Loucy (cell line): ENCODE data around the gene HCN1.

Experiments
- H2AFZ ChIP-seq: fragments of 200-600 bp; sonication (generic); 2 replicates; pipeline ENCODE4 v1.6.0; 2016; ENCODE audit warnings: antibody characterized with exemption, mild to moderate bottlenecking, low read length, moderate library complexity
- H3F3A ChIP-seq: fragments of 200-600 bp; 2 replicates; pipeline ENCODE4 v1.6.0; 2016; ENCODE audit warnings: antibody characterized with exemption, low read depth, mild to moderate bottlenecking
- H3K27me3 ChIP-seq: fragments of 200-600 bp; sonication (generic); 2 replicates; pipeline ENCODE4 v1.6.1; 2014; ENCODE audit warnings: low read length, mild to moderate bottlenecking; ENCODE audit not compliant: insufficient read depth, poor library complexity, severe bottlenecking
- H3K36me3 ChIP-seq: fragments of 200-600 bp; sonication (generic); 2 replicates; pipeline ENCODE4 v1.6.1; 2016; ENCODE audit warnings: low read length; ENCODE audit not compliant: insufficient read depth
- H3K4me1 ChIP-seq: fragments of 200-600 bp; sonication (generic); 2 replicates; pipeline ENCODE4 v1.5.1; 2014; ENCODE audit warnings: low read length, mild to moderate bottlenecking; ENCODE audit not compliant: insufficient read depth, poor library complexity, severe bottlenecking
- H3K4me2 ChIP-seq: fragments of 200-600 bp; sonication (generic); 2 replicates; pipeline ENCODE4 v1.6.0; 2014; ENCODE audit warnings: antibody characterized with exemption, low read length, low read depth, mild to moderate bottlenecking; ENCODE audit not compliant: poor library complexity, severe bottlenecking
- H3K4me3 ChIP-seq: fragments of 200-600 bp; sonication (generic); 2 replicates; pipeline ENCODE4 v1.5.1; 2014; ENCODE audit warnings: low read length, mild to moderate bottlenecking, mixed read lengths; ENCODE audit not compliant: poor library complexity, severe bottlenecking
- H3K79me2 ChIP-seq: fragments of 200-600 bp; sonication (generic); 2 replicates; pipeline ENCODE4 v1.6.1; 2014; ENCODE audit warnings: low read length; ENCODE audit not compliant: insufficient read depth
- H3K9ac ChIP-seq: fragments of 200-600 bp; sonication (generic); 2 replicates; pipeline ENCODE4 v1.6.0; 2014; ENCODE audit warnings: mild to moderate bottlenecking, low read depth, low read length, moderate library complexity; ENCODE audit not compliant: poor library complexity, severe bottlenecking
- H3K9me2 ChIP-seq: fragments of 200-600 bp; sonication (generic); replicated peaks from 2 replicates; pipeline ENCODE4 v1.6.1; 2016; ENCODE audit warnings: low read depth, low read length, mixed read lengths
- H3K9me3 ChIP-seq: fragments of 200-600 bp; sonication (generic); 2 replicates; pipeline ENCODE4 v1.6.1; 2014; ENCODE audit warnings: mild to moderate bottlenecking, antibody characterized with exemption, low read length, low read depth; ENCODE audit not compliant: insufficient read depth
- H4K20me1 ChIP-seq: fragments of 200-600 bp; sonication (generic); 2 replicates; pipeline ENCODE4 v1.6.0; 2014; ENCODE audit warnings: antibody characterized with exemption, low read length, mild to moderate bottlenecking; ENCODE audit not compliant: insufficient read depth, poor library complexity, severe bottlenecking
- EZH2phosphoT487 ChIP-seq: fragments of 200-600 bp; IDR thresholded peaks from 2 replicates; pipeline ENCODE4 v1.6.1; 2018; ENCODE audit warnings: antibody characterized with exemption, mild to moderate bottlenecking, moderate library complexity, borderline replicate concordance
- TF ChIP-seq, protein P1 (sequence below): fragments of 200-600 bp; sonication (generic); conservative IDR thresholded peaks from 2 replicates; pipeline ENCODE4 v1.5.1; 2014; ENCODE audit warnings: mild to moderate bottlenecking, antibody characterized with exemption, low read length

Gene HCN1

DNA sequence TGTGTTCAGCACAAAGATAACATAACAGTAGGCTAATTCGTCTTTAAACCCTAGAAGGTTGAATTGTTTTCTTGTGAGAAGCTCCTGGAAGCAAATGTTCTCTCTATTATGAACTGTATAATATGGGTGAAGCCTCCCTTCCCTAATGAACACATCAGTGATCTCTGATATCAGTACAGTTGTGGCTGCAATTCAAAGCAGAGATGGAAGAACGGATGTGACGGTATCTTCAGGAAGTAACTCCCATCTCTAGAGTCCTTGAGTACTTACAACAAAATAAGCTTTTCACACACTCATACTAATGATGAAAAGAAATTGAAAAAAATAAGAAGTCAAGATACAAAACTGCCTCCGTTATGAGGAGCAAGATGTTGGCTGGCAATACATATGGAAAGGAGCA lies 4.5 kb downstream of the HCN1 start:
- Histone ChIP-seq H3K27me3 (no peaks in the 10 kb centered on the region), H3K4me1 (no peaks in the 10 kb centered on the region), H3K9ac (no peak overlapping the region), H4K20me1 (no peaks in the 10 kb centered on the region), H3K4me2 (no peak overlapping the region), H3K4me3 (no peak overlapping the region), H3F3A (no peaks in the 10 kb centered on the region), H3K79me2 (no peaks in the 10 kb centered on the region), H2AFZ (no peak overlapping the region), H3K36me3 (no peaks in the 10 kb centered on the region), H3K9me2 (no peaks in the 10 kb centered on the region), H3K9me3 (no peaks in the 10 kb centered on the region)
- TF ChIP-seq EZH2phosphoT487: no peak
- TF ChIP-seq, protein P1, sequence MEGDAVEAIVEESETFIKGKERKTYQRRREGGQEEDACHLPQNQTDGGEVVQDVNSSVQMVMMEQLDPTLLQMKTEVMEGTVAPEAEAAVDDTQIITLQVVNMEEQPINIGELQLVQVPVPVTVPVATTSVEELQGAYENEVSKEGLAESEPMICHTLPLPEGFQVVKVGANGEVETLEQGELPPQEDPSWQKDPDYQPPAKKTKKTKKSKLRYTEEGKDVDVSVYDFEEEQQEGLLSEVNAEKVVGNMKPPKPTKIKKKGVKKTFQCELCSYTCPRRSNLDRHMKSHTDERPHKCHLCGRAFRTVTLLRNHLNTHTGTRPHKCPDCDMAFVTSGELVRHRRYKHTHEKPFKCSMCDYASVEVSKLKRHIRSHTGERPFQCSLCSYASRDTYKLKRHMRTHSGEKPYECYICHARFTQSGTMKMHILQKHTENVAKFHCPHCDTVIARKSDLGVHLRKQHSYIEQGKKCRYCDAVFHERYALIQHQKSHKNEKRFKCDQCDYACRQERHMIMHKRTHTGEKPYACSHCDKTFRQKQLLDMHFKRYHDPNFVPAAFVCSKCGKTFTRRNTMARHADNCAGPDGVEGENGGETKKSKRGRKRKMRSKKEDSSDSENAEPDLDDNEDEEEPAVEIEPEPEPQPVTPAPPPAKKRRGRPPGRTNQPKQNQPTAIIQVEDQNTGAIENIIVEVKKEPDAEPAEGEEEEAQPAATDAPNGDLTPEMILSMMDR: no peak

DNA sequence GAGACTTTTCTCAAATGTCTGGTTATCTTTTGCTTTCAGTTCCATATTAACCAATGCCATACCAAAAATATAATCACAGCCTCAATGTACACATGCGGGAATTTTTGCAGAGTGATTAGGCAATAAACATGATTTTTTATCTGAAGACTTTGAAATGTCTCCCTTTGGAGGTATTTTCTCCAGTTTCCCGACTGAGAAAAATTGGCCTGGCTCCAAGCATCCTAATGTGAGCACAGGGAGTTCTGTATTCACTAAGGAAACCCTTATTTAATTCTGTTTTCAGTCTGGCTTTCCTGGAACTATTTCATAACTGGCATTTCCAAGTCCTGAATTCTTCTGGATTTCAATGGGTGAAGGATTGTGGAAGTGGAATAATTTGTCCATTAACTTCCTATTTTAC lies 8.5 kb downstream of the HCN1 start:
- H3K9me2 ChIP-seq: no peaks in the 10 kb centered on the region
- no peaks in the 10 kb centered on the region for H3F3A ChIP-seq
- no peak overlapping the region for H3K4me2 ChIP-seq
- no peaks in the 10 kb centered on the region for H4K20me1 ChIP-seq
- no peaks in the 10 kb centered on the region for H3K36me3 ChIP-seq
- no peaks in the 10 kb centered on the region for H3K9me3 ChIP-seq
- no peak for TF ChIP-seq EZH2phosphoT487
- TF ChIP-seq, protein P1: no peak
- H3K79me2 ChIP-seq: no peaks in the 10 kb centered on the region
- no peak overlapping the region for H3K4me3 ChIP-seq
- no peaks in the 10 kb centered on the region for H3K27me3 ChIP-seq
- H3K9ac ChIP-seq: no peak overlapping the region
- H3K4me1 ChIP-seq: no peaks in the 10 kb centered on the region
- H2AFZ ChIP-seq: no peak overlapping the region

DNA sequence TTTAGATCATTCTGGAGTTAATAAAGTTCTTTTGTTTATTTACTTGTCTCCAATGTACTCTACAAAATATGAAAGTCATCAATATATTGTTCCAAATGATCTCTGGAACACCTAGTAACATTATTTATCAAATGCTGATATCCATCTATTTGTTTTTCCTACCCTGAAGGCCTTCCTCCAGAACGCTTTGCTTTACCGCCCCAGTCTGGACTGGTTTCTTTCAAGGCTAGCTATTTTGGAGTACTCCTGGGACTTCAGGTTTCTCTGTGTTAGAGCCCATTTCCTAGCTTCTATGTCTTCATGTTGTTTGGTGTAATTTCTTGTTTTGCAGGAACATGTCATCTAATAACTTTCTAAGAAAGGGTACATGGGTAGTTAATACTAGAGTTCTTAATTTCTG lies 9.6 kb downstream of the HCN1 start:
- Histone ChIP-seq H3K4me3 (no peak overlapping the region), H4K20me1 (no peaks in the 10 kb centered on the region), H3K9me3 (no peaks in the 10 kb centered on the region), H3K9me2 (no peaks in the 10 kb centered on the region), H3K36me3 (no peaks in the 10 kb centered on the region), H3K4me2 (no peak overlapping the region), H3K79me2 (no peaks in the 10 kb centered on the region), H2AFZ (no peak overlapping the region), H3K9ac (no peak overlapping the region), H3K4me1 (no peaks in the 10 kb centered on the region), H3F3A (no peaks in the 10 kb centered on the region), H3K27me3 (no peaks in the 10 kb centered on the region)
- TF ChIP-seq EZH2phosphoT487: no peak
- TF ChIP-seq, protein P1: no peak
